NB4 (cell line): ENCODE data around the gene PAK6.

ENCODE experiments used
- DNase-seq: peaks from one replicate; pipeline ENCODE4 v3.0.0; 2010; ENCODE audit warnings: low read depth
- H3K4me3 ChIP-seq: one replicate; pipeline ENCODE4 v1.5.1; 2011; ENCODE audit warnings: mild to moderate bottlenecking, low read depth, low read length, moderate library complexity
- CTCF ChIP-seq: IDR thresholded peaks from one replicate; pipeline ENCODE4 v1.5.1; 2012; ENCODE audit warnings: low read depth, low read length
- MAX ChIP-seq: IDR thresholded peaks from 2 replicates; pipeline ENCODE4 v1.6.1; 2011; ENCODE audit warnings: low read depth, low read length
- MYC ChIP-seq: IDR thresholded peaks from 2 replicates; pipeline ENCODE4 v1.6.1; 2011; ENCODE audit warnings: low read depth, low read length
- POLR2A ChIP-seq: IDR thresholded peaks from 2 replicates; pipeline ENCODE4 v1.6.1; 2011; ENCODE audit warnings: mild to moderate bottlenecking; ENCODE audit not compliant: insufficient read length; ENCODE audit errors: extremely low read depth

PAK6 gene

GRCh38 chr15:40285554-40286011, 46.7 kb downstream of the PAK6 start:
- DNase-seq = peak; percentile 22
- no peak for TF ChIP-seq MYC
- no peak overlapping the region for H3K4me3 ChIP-seq

DNA sequence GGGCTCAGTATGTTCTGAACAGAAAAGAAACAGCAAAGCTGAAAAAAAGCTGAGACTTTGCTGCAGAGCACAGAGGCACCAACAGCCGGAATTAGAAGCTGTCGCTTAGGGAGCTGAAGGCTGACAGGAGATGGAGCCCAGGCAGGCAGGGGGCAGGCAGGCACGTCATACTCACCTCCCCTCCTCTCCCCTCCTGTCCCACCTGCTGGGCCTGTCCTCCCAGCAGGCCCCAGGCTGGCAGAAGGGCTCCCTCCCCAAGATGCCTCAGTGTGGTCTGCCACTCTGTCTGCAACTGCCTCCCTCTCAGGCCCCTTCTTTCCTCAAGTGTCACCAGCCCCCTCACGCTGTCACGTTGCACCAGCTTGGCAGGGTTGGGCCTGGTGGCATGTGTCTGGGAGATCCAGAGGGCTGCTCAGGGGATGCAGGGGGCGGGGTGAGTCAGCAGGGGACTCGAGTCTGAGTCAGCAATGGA, 47.2 kb downstream of the PAK6 start:
- peak; percentile 38 for DNase-seq
- no peak overlapping the region for H3K4me3 ChIP-seq
- TF ChIP-seq MAX (no peak), CTCF (no peak), POLR2A (no peak)

DNA sequence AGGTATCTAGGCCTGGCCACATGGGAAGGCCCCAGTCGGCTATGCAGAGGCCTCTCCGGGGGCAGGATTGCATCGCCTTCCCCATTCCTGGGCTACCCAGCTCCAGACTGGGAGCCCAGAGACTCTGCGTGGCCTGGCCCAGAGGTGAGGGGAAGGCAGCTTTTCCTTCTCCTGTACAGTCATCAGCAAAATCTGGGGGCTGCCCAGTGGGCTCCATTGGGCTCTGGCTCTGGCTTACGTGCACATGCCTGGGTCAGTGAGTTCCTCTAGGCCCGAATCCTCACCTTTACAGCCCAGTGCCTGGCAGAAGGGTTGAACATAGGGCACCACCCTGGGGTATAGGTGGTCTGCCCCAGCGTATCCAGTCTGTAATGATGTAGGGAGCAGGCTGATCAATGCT, 47.9 kb downstream of the PAK6 start:
- TF ChIP-seq POLR2A (no peak), MAX (no peak), MYC (no peak), CTCF (no peak)
- H3K4me3 ChIP-seq = no peak overlapping the region
- DNase-seq = no peak

GRCh38 chr15:40287505-40287904, 48.6 kb downstream of the PAK6 start:
- DNase-seq = no peak
- TF ChIP-seq CTCF (no peak), MYC (no peak), MAX (no peak), POLR2A (no peak)
- H3K4me3 ChIP-seq = no peak overlapping the region

DNA sequence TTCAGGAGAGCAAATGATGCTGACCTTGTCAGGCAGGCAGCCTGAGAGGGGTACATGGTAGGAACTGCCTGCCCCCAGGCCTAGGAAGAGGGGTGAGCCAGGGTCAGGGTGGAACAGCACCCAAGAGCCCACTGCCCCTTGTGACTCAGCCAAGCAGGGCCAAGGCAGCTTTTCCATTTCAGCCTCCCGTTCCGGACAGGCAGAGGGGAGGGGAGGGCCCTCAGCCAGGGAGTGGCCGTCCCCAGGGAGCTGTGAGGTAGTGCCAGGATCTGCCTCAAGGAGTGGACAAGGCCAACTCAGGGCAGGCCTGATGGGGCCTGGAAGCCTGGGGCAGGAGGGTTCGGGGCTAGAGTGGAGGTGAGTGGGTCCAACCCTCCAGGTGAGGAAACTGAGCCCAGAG, 49.1 kb downstream of the PAK6 start:
- DNase-seq = no peak
- no peak for TF ChIP-seq MYC
- TF ChIP-seq POLR2A = no peak
- H3K4me3 ChIP-seq = no peak overlapping the region

- TF ChIP-seq POLR2A = no peak
- TF ChIP-seq MYC = no peak
- no peak for TF ChIP-seq CTCF
- no peak for DNase-seq
- no peak overlapping the region for H3K4me3 ChIP-seq
These were observed 50.4 kb downstream of the PAK6 start for GRCh38 chr15:40289140-40289775.

GRCh38 chr15:40290545-40290917, 51.7 kb downstream of the PAK6 start:
- TF ChIP-seq POLR2A = no peak
- no peak for TF ChIP-seq MYC
- TF ChIP-seq MAX = no peak
- TF ChIP-seq CTCF = no peak
- H3K4me3 ChIP-seq = no peak overlapping the region
- no peak for DNase-seq
